SK-N-SH (cell line): ENCODE measurements around the gene TBC1D12. TPM values are rescaled to one million over a fixed set of nuclear protein-coding genes. Genes with fewer than 3 reads are reported as not detected.
"Not testable (repeated sequence)": the region's sequence is repeated elsewhere in the genome, so short reads cannot be mapped to it uniquely, and the experiment has no call there.

Source experiments
- CTCF ChIA-PET: fragments of 300-600, 350-600 bp; formaldehyde crosslinking; extraction: SDS; loops from one replicate; lab custom pipeline; 2021; lab: Yijun Ruan, JAX
- POLR2A ChIA-PET: fragments of 350-600 bp; sonication (Branson Sonifier 250); formaldehyde crosslinking; extraction: SDS; loops from one replicate; lab custom pipeline; 2020; ENCODE audit warnings: antibody characterized with exemption, inconsistent platforms; lab: Yijun Ruan, JAX
- DNase-seq: peaks from one replicate; pipeline ENCODE4 v3.0.0; 2012
- H2AFZ ChIP-seq: fragments of 200-600 bp; sonication (generic); 2 replicates; pipeline ENCODE4 v1.8.1; 2016; ENCODE audit warnings: antibody characterized with exemption, mild to moderate bottlenecking, low read depth
- H3F3A ChIP-seq: fragments of 200-600 bp; sonication (generic); replicated peaks from 2 replicates; pipeline ENCODE3; 2016; ENCODE audit warnings: antibody characterized with exemption, mild to moderate bottlenecking; ENCODE audit not compliant: insufficient read depth
- H3K27ac ChIP-seq, 2 experiments: fragments of 200-500 bp in 1 of 2; fragments of 200-600 bp in 1 of 2; sonication (Bioruptor generic) in 1 of 2; sonication (generic), shearing (Covaris generic) in 1 of 2; 2 replicates each; pipeline versions ENCODE4 v1.5.1 to v1.6.1; 2014 to 2016; ENCODE audit warnings: low read depth in 2 of 2, inconsistent platforms in 1 of 2, low read length in 1 of 2, mild to moderate bottlenecking in 1 of 2, mixed read lengths in 1 of 2
- H3K27me3 ChIP-seq: fragments of 200-600 bp; sonication (generic), shearing (Covaris generic); 2 replicates; pipeline ENCODE4 v1.6.1; 2016; ENCODE audit warnings: mixed run types; ENCODE audit not compliant: insufficient read depth
- H3K36me3 ChIP-seq, 2 experiments: fragments of 200-500 bp in 1 of 2; fragments of 200-600 bp in 1 of 2; sonication (Bioruptor generic) in 1 of 2; sonication (generic) in 1 of 2; replicated peaks in 1 of 2; 2 replicates each; pipeline versions ENCODE3 to v1.5.1; 2014 to 2016; ENCODE audit warnings: low read length in 1 of 2, mild to moderate bottlenecking in 1 of 2; ENCODE audit not compliant: insufficient read depth in 2 of 2, control insufficient read depth in 1 of 2
- H3K4me1 ChIP-seq, 2 experiments: fragments of 200-500 bp in 1 of 2; fragments of 200-600 bp in 1 of 2; sonication (Bioruptor generic) in 1 of 2; sonication (generic), shearing (Covaris generic) in 1 of 2; 2 replicates each; pipeline versions ENCODE4 v1.5.1 to v1.6.1; 2014 to 2016; ENCODE audit warnings: low read depth in 1 of 2, low read length in 1 of 2, mixed run types in 1 of 2; ENCODE audit not compliant: insufficient read depth in 2 of 2, control insufficient read depth in 1 of 2
- H3K4me2 ChIP-seq: fragments of 200-600 bp; sonication (generic), shearing (Covaris generic); 2 replicates; pipeline ENCODE4 v1.6.1; 2017; ENCODE audit warnings: mixed run types
- H3K4me3 ChIP-seq, 2 experiments: fragments of 200-500 bp in 1 of 2; fragments of 200-600 bp in 1 of 2; sonication (Bioruptor generic) in 1 of 2; sonication (generic), shearing (Covaris generic) in 1 of 2; 2 replicates each; pipeline versions ENCODE4 v1.5.1 to v1.8.1; 2014 to 2016; ENCODE audit warnings: low read depth in 2 of 2, inconsistent platforms in 1 of 2, low read length in 1 of 2, mild to moderate bottlenecking in 1 of 2, mixed read lengths in 1 of 2, moderate library complexity in 1 of 2
- H3K79me2 ChIP-seq: fragments of 200-600 bp; sonication (generic); 2 replicates; pipeline ENCODE4 v1.8.1; 2017; ENCODE audit warnings: mild to moderate bottlenecking; ENCODE audit not compliant: insufficient read depth
- H3K9ac ChIP-seq: fragments of 200-600 bp; sonication (generic); 2 replicates; pipeline ENCODE4 v1.6.1; 2017; ENCODE audit warnings: mixed run types
- H3K9me2 ChIP-seq: fragments of 200-600 bp; sonication (generic); 2 replicates; pipeline ENCODE4 v1.6.1; 2017; ENCODE audit warnings: mixed run types
- H3K9me3 ChIP-seq: fragments of 200-600 bp; sonication (generic); 2 replicates; pipeline ENCODE4 v1.6.1; 2017; ENCODE audit warnings: mixed run types, mild to moderate bottlenecking, moderate library complexity
- H4K20me1 ChIP-seq: fragments of 200-600 bp; sonication (generic); 2 replicates; pipeline ENCODE4 v1.6.1; 2017; ENCODE audit warnings: mild to moderate bottlenecking, mixed run types; ENCODE audit not compliant: insufficient read depth
- EP300 ChIP-seq, 2 experiments: IDR thresholded peaks; 2 replicates each; pipeline versions ENCODE4 v1.4.0 to v1.6.1; 2012; ENCODE audit warnings: borderline replicate concordance in 1 of 2, low read depth in 1 of 2, low read length in 1 of 2
- GABPA ChIP-seq: IDR thresholded peaks from 2 replicates; pipeline ENCODE4 v1.4.0; 2012; ENCODE audit warnings: low read depth, mild to moderate bottlenecking
- GATA2 ChIP-seq: sonication (generic); formaldehyde crosslinking; IDR thresholded peaks from 2 replicates; pipeline ENCODE4 v1.5.0; 2020; ENCODE audit warnings: mild to moderate bottlenecking, missing genetic modification reagents
- JUND ChIP-seq: IDR thresholded peaks from 2 replicates; pipeline ENCODE4 v1.4.0; 2012
- MXI1 ChIP-seq: IDR thresholded peaks from 2 replicates; pipeline ENCODE4 v1.6.1; 2012; ENCODE audit warnings: mild to moderate bottlenecking, low read depth, low read length, improper control_type of control experiment
- NFIC ChIP-seq: IDR thresholded peaks from 2 replicates; pipeline ENCODE4 v1.4.0; 2012; ENCODE audit warnings: borderline replicate concordance
- POLR2AphosphoS5 ChIP-seq: IDR thresholded peaks from 2 replicates; pipeline ENCODE4 v1.6.1; 2012; ENCODE audit warnings: low read depth, low read length
- RFX5 ChIP-seq: IDR thresholded peaks from 2 replicates; pipeline ENCODE4 v1.6.1; 2012; ENCODE audit warnings: mild to moderate bottlenecking, improper control_type of control experiment, low read length
- SMC3 ChIP-seq: IDR thresholded peaks from 2 replicates; pipeline ENCODE4 v1.6.1; 2012; ENCODE audit warnings: low read depth, low read length, improper control_type of control experiment
- TEAD4 ChIP-seq: IDR thresholded peaks from 2 replicates; pipeline ENCODE4 v1.4.0; 2012; ENCODE audit warnings: mild to moderate bottlenecking, borderline replicate concordance; ENCODE audit not compliant: insufficient read depth
- WGBS: methylation state at CpG from one replicate; pipeline ENCODE4 v1.1.6; 2017; ENCODE audit warnings: low lambda C conversion rate; 5-methylcytosine and 5-hydroxymethylcytosine counted together
- polyA plus RNA-seq, 3 experiments: library from polyadenylated mRNA; depleted of rRNA; stranded (reverse); fragments of >200 nt; gene quantifications; 2 replicates each; pipeline ENCODE4 v1.2.3, GENCODE V29; 2012
- TF ChIP-seq, protein P1 (sequence below): IDR thresholded peaks from 2 replicates; pipeline ENCODE4; 2012
- TF ChIP-seq, protein P2 (sequence below): fragments of 150-350 bp; IDR thresholded peaks from 2 replicates; pipeline ENCODE4 v1.6.1; 2016; ENCODE audit warnings: mild to moderate bottlenecking, low read depth, low read length

TBC1D12 gene
- polyA plus RNA-seq, 1 of the 3 experiments (the other 2 are of a cell fraction): 1.8 TPM

DNA sequence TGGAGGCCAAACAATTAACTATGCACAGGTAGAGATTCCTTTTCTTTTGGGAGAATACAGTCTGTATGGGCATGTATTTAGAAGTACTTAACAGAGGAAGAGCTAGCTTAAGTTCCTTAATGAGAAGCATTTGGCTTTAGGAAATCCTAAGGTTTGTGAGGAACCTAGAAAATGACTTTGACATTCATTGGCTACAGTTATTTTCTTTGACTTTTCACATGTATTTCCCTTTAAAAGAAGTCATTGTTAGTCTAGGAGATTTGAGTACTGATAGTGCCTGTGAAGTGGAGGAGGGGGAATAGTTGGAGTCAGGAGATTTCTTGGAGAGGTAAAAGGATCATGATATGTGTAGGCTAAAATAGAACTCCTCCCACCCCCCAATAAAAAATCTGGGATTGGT is 146.9 kb downstream of the TBC1D12 start:
- no peaks in the 10 kb centered on the region for H3K27me3 ChIP-seq
- H3K4me1 ChIP-seq: no peaks in the 10 kb centered on the region; a peak in 2 of 4 replicates
- DNase-seq: no peak
- H3K4me3 ChIP-seq: no peak overlapping the region; a peak in 1 of 4 replicates
- peaks cover 0 to 6% of the 10 kb centered on the region in 2 experiments for H3K36me3 ChIP-seq
- TF ChIP-seq TEAD4: no peak
- no peak for TF ChIP-seq SMC3
- TF ChIP-seq EP300 (IDR thresholded peaks at IDR 0.05; ENCODE audit: borderline replicate concordance in 1 of 2, low read depth in 1 of 2, low read length in 1 of 2): no peak
- TF ChIP-seq, protein P1, sequence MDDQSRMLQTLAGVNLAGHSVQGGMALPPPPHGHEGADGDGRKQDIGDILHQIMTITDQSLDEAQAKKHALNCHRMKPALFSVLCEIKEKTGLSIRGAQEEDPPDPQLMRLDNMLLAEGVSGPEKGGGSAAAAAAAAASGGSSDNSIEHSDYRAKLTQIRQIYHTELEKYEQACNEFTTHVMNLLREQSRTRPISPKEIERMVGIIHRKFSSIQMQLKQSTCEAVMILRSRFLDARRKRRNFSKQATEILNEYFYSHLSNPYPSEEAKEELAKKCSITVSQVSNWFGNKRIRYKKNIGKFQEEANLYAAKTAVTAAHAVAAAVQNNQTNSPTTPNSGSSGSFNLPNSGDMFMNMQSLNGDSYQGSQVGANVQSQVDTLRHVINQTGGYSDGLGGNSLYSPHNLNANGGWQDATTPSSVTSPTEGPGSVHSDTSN: no peak
- TF ChIP-seq POLR2AphosphoS5: no peak
- TF ChIP-seq, protein P2, sequence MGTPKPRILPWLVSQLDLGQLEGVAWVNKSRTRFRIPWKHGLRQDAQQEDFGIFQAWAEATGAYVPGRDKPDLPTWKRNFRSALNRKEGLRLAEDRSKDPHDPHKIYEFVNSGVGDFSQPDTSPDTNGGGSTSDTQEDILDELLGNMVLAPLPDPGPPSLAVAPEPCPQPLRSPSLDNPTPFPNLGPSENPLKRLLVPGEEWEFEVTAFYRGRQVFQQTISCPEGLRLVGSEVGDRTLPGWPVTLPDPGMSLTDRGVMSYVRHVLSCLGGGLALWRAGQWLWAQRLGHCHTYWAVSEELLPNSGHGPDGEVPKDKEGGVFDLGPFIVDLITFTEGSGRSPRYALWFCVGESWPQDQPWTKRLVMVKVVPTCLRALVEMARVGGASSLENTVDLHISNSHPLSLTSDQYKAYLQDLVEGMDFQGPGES: no peak
- TF ChIP-seq GATA2 (CRISPR knock-in tag): no peak
- TF ChIP-seq RFX5: no peak
- TF ChIP-seq NFIC: no peak
- no peak for TF ChIP-seq GABPA
- no peak for TF ChIP-seq MXI1
- TF ChIP-seq JUND: no peak
- no peaks in the 10 kb centered on the region for H4K20me1 ChIP-seq
- H3K9me2 ChIP-seq: no peaks in the 10 kb centered on the region
- CTCF ChIA-PET: no interaction called here
- peaks cover 64% of the 10 kb centered on the region for H3K79me2 ChIP-seq
- H3K9ac ChIP-seq: no peak overlapping the region
- no peak overlapping the region for H3K27ac ChIP-seq
- POLR2A ChIA-PET: no interaction called here
- H2AFZ ChIP-seq: no peak overlapping the region
- H3K4me2 ChIP-seq: peak overlapping the region; percentile 1; the same call in 1 of the 2 replicates
- no peaks in the 10 kb centered on the region for H3K9me3 ChIP-seq
- peaks cover 23% of the 10 kb centered on the region for H3F3A ChIP-seq

DNA sequence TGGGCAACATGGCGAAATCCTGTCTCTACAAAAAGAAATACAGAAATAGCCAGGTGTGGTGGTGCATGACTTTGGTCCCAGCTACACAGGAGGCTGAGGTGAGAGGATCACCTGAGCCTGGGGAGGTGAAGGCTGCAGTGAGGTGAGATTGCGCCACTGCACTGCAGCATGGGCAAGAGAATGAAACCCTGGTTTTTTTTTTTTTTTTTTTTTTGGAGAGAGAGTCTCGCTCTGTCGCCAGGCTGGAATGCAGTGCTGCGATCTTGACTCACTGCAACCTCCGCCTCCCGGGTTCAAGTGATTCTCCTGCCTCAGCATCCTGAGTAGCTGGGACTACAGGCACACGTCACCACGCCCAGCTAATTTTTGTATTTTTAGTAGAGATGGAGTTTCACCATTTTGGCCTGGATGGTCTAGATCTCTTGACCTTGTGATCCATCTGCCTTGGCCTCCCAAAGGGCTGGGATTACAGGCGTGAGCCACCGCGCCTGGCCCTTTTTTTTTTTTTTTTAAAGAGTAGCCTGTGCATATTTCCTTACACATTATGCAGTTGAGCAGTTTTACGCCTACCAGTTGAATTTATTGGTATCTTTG is 165.5 kb downstream of the TBC1D12 start:
- H3K9me3 ChIP-seq, H3K4me3 ChIP-seq, POLR2A ChIA-PET, DNase-seq, H3K4me1 ChIP-seq, H4K20me1 ChIP-seq, H2AFZ ChIP-seq, H3K27ac ChIP-seq, CTCF ChIA-PET, H3K27me3 ChIP-seq, H3K9me2 ChIP-seq, H3F3A ChIP-seq, H3K9ac ChIP-seq, H3K4me2 ChIP-seq, H3K79me2 ChIP-seq: not testable (repeated sequence)
- 90% methylated on average over 13 of the region's 13 CpGs for WGBS
- peaks cover 0 to 19% of the 10 kb centered on the region in 2 experiments for H3K36me3 ChIP-seq
